SK-N-MC (cell line): Measurements from ENCODE around the gene ALKBH6.

ENCODE experiments used
- EZH2 ChIP-seq: fragments of 200-600 bp; sonication (generic); IDR thresholded peaks from one replicate; pipeline ENCODE4 v1.6.1; 2017; ENCODE audit warnings: antibody characterized with exemption
- FOXP2 ChIP-seq: optimal IDR thresholded peaks from 2 replicates; pipeline ENCODE3; 2011; ENCODE audit warnings: mild to moderate bottlenecking, moderate library complexity; ENCODE audit not compliant: insufficient read depth; ENCODE audit errors: extremely low read length, control extremely low read depth
- POLR2AphosphoS5 ChIP-seq: IDR thresholded peaks from 2 replicates; pipeline ENCODE4 v1.6.1; 2012; ENCODE audit warnings: mild to moderate bottlenecking, low read depth, low read length, borderline replicate concordance

- TF ChIP-seq POLR2AphosphoS5 (no peak), EZH2 (no peak), FOXP2 (no peak)
Observed at GRCh38 chr19:36061367-36061766, 47.4 kb upstream of the ALKBH6 start.
